ENCODE measurements around the gene TGIF1.
"Not testable (repeated sequence)": the region's sequence is repeated elsewhere in the genome, so short reads cannot be mapped to it uniquely, and the experiment has no call there.

TGIF1 gene

GRCh38 chr18:3455907-3456685 lies 6.1 kb downstream of the TGIF1 start:
- DNase-seq (ENCODE audit: low spot score) = no peak

GRCh38 chr18:3456686-3457069 lies 6.7 kb downstream of the TGIF1 start:
- no peak for DNase-seq (ENCODE audit: low spot score)

- DNase-seq (ENCODE audit: low spot score) = no peak
Measured at GRCh38 chr18:3457261-3457724, 7.3 kb downstream of the TGIF1 start.

GRCh38 chr18:3458378-3458777 lies 8.4 kb downstream of the TGIF1 start:
- no peak for DNase-seq (ENCODE audit: low spot score)

GRCh38 chr18:3458952-3459853 lies 9.2 kb downstream of the TGIF1 start:
- no peak for DNase-seq (ENCODE audit: low spot score)

- DNase-seq (ENCODE audit: low spot score) = no peak
Measured at GRCh38 chr18:3460823-3461398, 10.9 kb downstream of the TGIF1 start.

- DNase-seq (ENCODE audit: low spot score) = no peak
Measured at GRCh38 chr18:3461704-3462103, 11.7 kb downstream of the TGIF1 start.

GRCh38 chr18:3463051-3463450 lies 13.1 kb downstream of the TGIF1 start:
- DNase-seq (ENCODE audit: low spot score) = no peak

- peak; percentile 49 for DNase-seq (ENCODE audit: low spot score)
Measured at GRCh38 chr18:3466045-3466444, 16.1 kb downstream of the TGIF1 start.

- DNase-seq (ENCODE audit: low spot score) = no peak
Measured at GRCh38 chr18:3466872-3467271, 16.9 kb downstream of the TGIF1 start.

- DNase-seq (ENCODE audit: low spot score) = no peak
Measured at GRCh38 chr18:3468066-3468705, 18.2 kb downstream of the TGIF1 start.

GRCh38 chr18:3468833-3469232 lies 18.9 kb downstream of the TGIF1 start:
- no peak for DNase-seq (ENCODE audit: low spot score)

- no peak for DNase-seq (ENCODE audit: low spot score)
Measured at GRCh38 chr18:3471141-3471648, 21.2 kb downstream of the TGIF1 start.

GRCh38 chr18:3472121-3472520 lies 22.1 kb downstream of the TGIF1 start:
- DNase-seq (ENCODE audit: low spot score) = not testable (repeated sequence)

- DNase-seq (ENCODE audit: low spot score) = no peak
Measured at GRCh38 chr18:3472681-3473544, 22.9 kb downstream of the TGIF1 start.

GRCh38 chr18:3478262-3478978 lies 28.4 kb downstream of the TGIF1 start:
- DNase-seq (ENCODE audit: low spot score) = no peak

GRCh38 chr18:3479978-3480509 lies 30.1 kb downstream of the TGIF1 start:
- DNase-seq (ENCODE audit: low spot score) = no peak

GRCh38 chr18:3480827-3481573 lies 31.0 kb downstream of the TGIF1 start:
- DNase-seq (ENCODE audit: low spot score) = no peak

GRCh38 chr18:3481696-3482210 lies 31.8 kb downstream of the TGIF1 start:
- peak; percentile 34 for DNase-seq (ENCODE audit: low spot score)

All from hepatic stellate cell (primary cell).